Fibroblast of mammary gland (primary cell): Measurements from ENCODE around the gene RAD23B.

ENCODE experiments used
- DNase-seq: peaks from one replicate; pipeline ENCODE4 v3.0.0-alpha.2; 2010; ENCODE audit warnings: low read depth
- H3K4me3 ChIP-seq: 2 replicates; pipeline ENCODE4 v1.5.1; 2011; ENCODE audit warnings: low read depth, mild to moderate bottlenecking, low read length, moderate library complexity; ENCODE audit not compliant: control insufficient read depth
- TF ChIP-seq, protein P1 (sequence below): conservative IDR thresholded peaks from 2 replicates; pipeline ENCODE4 v1.5.1; 2011; ENCODE audit warnings: low read depth, low read length, inconsistent platforms; ENCODE audit not compliant: control insufficient read depth, insufficient read depth

The RAD23B gene

DNA sequence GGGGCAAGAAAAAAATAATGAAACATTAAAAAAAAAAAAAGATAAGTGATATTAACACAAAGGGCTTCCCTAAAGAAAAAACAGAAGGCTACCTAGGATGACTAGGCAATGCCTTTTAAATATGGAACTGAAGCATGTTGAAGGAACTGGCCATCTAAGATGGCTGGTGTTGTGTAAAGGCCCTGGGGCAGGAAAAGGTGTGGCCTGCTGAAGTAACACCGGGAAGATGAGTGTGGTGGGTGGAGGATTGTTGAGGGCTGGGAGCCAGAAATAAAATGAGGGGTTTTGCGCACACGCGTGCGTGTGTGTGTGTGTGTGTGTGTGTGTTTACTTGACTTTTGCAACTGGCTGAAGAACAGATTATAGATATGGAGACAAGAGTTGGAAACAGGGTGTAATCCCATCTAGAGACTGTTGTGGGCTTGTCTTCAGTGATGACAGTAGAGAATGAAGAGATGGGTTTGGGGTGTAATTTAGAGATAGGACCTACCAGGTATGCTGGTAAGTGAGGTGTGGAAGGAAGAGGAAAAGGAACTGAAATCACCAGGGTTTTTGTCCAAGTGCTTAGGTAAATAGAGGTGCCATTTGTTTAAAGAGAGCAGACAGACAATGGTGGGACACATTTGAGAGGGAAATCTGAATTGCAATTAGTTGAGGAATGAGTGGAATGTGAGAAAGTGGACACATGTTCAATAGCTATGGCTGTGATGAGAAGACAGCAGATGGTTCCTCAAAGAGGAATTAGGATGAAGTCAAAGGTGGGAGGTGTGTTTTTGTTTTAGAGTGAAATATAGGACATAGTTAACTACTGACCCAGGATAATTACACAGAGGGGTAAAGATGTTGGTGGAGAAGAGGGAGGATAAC is 33.9 kb downstream of the RAD23B start:
- DNase-seq: no peak
- TF ChIP-seq, protein P1, sequence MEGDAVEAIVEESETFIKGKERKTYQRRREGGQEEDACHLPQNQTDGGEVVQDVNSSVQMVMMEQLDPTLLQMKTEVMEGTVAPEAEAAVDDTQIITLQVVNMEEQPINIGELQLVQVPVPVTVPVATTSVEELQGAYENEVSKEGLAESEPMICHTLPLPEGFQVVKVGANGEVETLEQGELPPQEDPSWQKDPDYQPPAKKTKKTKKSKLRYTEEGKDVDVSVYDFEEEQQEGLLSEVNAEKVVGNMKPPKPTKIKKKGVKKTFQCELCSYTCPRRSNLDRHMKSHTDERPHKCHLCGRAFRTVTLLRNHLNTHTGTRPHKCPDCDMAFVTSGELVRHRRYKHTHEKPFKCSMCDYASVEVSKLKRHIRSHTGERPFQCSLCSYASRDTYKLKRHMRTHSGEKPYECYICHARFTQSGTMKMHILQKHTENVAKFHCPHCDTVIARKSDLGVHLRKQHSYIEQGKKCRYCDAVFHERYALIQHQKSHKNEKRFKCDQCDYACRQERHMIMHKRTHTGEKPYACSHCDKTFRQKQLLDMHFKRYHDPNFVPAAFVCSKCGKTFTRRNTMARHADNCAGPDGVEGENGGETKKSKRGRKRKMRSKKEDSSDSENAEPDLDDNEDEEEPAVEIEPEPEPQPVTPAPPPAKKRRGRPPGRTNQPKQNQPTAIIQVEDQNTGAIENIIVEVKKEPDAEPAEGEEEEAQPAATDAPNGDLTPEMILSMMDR: no peak
- no peak overlapping the region for H3K4me3 ChIP-seq

DNA sequence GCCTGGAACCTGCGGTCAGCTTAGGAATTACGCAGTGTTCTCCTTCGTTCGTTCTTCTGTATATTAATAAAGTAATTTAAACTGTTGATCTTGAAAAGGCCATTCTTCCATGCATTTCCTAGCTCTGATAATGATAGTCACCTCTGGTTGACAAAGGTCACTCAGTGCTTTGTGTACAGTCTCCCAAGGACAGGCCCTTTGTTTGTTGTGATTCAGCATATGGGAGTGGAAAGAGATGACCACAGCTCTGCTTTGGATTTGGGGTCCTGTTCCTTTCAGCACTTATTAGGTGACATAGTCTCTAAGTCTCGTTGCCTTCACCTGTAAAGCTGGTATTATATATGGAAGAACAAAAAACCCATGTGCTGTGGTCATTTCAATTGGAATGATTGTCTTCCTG is 39.6 kb downstream of the RAD23B start:
- TF ChIP-seq, protein P1: no peak
- no peak for DNase-seq
- H3K4me3 ChIP-seq: no peak overlapping the region

DNA sequence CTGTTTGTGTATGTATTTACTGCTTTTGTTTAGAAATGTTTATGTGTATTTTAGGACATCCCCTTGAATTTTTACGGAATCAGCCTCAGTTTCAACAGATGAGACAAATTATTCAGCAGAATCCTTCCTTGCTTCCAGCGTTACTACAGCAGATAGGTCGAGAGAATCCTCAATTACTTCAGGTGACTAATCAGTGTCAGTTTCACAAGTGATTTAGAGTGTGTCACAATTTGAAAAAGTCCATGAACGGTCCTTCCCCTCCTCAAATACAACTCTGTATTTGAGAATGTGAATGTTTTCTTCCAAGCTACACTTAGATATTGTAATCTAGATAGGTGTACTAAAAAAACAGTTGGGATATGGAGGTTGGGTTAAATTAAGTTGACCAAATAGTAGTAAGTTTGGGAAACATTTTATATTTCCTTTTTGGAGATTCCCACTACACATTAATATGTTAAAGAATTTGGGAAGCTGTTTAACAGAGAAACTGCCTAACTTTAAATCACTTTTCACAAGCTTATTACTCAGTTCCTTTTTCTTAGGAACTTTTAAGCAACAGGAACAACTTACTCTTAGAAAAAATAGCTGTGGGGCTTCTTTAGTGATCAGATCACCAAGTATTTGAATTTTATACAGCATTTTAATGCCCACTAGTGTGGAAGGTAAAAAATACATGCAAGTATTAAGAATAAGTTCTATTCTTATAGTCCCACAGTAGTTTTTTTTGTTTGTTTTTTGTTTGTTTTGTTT is 40.9 kb downstream of the RAD23B start:
- no peak for DNase-seq
- TF ChIP-seq, protein P1: no peak
- no peak overlapping the region for H3K4me3 ChIP-seq

DNA sequence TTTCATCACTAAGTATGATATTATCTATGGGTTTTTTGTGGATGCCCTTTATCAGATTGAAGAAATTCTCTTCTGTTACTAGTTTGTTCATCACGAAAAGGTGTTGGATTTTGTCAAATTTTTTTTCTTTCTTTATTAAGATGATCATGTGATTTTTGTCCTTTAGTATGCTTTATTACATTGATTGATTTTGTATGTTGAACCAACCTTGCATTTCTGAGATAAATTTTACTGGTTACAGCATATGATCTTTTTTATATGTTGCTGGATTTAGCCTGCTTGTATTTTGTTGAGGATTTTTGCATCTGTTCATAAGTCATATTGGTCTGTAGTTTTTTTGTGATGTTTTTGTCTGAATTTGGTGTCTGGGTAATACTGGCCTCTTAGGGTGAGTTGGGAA is 42.8 kb downstream of the RAD23B start:
- H3K4me3 ChIP-seq: no peak overlapping the region
- TF ChIP-seq, protein P1: no peak
- no peak for DNase-seq

DNA sequence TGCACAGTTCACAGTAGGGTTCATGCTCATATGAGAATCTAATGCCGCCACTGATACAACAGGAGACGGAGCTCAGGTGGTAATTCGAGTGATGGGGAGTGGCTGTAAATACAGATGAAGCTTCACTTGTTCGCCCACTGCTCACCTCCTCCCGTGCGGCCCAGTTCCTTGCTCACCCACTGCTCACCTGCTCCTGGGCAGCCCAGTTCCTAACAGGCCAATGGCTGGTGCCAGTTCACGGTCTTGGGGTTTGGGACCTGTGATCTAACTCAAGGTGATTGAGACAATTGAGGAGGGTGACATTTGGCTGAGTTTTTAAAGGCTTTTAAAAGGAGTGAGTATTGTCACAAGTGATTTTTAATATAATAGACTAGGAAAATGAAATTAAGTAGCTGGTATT is 45.4 kb downstream of the RAD23B start:
- TF ChIP-seq, protein P1: no peak
- H3K4me3 ChIP-seq: no peak overlapping the region
- DNase-seq: no peak

DNA sequence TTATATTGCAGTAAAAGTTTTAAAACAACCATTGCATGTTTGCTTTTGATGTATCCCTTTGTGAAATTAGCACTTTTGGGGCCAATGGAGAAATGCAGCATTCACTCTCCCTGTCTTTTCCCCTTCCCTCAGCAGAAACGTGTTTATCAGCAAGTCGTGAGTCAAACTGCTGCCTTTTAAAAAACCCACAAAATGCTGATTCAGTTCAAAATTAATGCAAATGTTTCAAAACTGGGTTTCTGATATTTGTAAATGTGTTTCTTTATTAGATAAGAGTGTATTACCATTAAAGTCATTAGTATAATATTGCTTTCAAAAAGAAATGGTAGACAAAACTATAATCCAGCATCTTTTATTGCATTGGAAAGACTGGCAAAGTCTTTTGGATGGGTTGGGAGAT is 47.3 kb downstream of the RAD23B start:
- no peak overlapping the region for H3K4me3 ChIP-seq
- TF ChIP-seq, protein P1: no peak
- DNase-seq: no peak
